ENCODE results near the gene SCO2.
"Not testable (repeated sequence)": the region's sequence is repeated elsewhere in the genome, so short reads cannot be mapped to it uniquely, and the experiment has no call there.

Gene SCO2

DNA sequence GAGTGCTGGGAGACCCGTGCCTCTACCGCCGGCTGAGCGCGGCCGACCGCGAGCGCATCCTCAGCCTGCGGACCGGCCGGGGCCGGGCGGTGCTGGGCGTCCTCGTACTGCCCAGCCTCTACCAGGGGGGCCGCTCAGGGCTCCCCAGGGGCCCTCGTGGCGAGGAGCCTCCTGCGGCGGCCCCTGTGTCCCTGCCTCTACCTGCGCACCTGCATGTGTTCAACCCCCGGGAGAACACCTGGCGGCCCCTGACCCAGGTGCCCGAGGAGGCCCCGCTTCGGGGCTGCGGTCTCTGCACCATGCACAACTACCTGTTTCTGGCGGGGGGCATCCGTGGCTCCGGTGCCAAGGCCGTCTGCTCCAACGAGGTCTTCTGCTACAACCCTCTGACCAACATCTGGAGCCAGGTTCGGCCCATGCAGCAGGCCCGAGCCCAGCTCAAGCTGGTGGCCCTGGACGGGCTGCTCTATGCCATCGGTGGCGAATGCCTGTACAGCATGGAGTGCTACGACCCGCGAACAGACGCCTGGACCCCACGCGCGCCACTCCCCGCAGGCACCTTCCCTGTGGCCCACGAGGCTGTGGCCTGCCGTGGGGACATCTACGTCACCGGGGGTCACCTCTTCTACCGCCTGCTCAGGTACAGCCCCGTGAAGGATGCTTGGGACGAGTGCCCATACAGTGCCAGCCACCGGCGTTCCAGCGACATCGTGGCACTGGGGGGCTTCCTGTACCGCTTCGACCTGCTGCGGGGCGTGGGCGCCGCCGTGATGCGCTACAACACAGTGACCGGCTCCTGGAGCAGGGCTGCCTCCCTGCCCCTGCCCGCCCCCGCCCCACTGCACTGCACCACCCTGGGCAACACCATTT is 23.8 kb upstream of the SCO2 start:
- no peak for DNase-seq

DNA sequence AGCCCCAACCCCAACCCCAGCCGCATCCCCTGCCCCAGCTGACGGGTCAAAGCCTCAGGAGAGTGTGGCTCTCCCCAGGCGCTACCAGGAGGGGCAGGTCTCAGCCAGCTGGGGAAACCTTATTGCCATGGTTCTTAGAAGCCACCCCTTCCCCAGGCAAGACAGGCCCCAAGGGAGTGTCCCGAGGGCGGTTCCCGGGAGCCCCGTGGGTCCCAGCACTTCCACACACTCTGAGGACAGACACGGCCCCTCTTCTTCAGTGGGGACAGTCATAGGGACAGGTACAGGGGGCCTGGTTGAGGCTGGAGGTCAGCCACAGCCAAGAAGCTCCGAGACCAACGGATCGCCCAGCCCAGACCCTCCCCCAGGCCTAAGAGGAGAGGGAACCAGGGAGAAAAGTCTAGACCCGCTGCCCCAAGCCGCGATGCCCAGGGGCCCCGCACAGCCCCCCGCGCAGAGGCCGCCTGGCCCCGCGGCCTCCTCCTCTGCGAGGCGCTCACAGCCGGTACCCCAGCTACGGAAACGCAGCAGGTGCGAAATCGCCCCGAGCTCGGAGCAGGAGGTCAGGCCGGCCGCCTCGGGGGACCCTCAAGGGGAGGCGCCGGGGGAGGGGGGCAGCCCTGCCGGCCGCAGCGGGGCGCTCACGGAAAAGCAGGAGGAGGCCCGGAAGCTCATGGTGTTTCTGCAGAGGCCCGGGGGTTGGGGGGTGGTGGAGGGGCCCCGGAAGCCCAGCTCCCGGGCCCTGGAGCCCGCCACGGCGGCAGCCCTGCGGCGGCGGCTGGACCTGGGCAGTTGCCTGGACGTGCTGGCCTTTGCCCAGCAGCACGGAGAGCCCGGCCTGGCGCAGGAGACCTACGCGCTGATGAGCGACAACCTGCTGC is 22.9 kb upstream of the SCO2 start:
- DNase-seq, result peak; percentile 55

DNA sequence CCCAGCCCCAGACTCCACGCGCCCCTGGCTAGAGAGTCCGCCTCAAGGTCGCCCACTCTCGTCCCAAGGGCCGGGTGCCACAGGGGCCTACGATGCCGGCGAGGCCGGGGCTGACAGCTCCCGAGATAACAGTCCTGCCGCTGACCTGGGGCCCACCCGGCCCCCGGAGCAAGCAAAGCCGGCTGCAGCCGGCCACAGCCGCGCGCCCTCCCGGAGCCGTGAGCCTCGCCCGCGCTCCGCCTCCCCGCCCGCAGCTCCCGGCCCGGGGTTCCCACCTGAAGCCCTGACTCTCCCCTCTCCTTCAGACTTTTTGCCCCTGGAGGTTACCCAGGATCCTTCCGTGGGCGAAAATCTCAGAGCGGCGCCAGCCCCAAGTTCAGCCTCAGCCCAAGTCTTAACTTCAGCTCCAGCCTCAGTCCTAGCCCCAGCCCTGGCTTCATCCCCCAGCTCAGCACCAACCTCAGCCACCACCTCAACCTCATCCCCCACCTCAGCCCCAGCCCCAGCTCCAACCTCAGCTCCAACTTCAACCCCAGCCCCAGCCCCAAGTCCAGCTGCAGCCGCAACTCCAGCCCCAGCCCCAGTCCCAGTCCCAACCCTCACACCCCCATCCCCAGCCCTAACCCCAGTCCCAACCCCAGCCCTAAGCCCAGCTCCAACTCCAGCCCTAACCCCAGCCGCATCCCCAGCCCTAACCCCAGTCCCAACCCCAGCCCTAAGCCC is 22.0 kb upstream of the SCO2 start:
- DNase-seq, result no peak

DNA sequence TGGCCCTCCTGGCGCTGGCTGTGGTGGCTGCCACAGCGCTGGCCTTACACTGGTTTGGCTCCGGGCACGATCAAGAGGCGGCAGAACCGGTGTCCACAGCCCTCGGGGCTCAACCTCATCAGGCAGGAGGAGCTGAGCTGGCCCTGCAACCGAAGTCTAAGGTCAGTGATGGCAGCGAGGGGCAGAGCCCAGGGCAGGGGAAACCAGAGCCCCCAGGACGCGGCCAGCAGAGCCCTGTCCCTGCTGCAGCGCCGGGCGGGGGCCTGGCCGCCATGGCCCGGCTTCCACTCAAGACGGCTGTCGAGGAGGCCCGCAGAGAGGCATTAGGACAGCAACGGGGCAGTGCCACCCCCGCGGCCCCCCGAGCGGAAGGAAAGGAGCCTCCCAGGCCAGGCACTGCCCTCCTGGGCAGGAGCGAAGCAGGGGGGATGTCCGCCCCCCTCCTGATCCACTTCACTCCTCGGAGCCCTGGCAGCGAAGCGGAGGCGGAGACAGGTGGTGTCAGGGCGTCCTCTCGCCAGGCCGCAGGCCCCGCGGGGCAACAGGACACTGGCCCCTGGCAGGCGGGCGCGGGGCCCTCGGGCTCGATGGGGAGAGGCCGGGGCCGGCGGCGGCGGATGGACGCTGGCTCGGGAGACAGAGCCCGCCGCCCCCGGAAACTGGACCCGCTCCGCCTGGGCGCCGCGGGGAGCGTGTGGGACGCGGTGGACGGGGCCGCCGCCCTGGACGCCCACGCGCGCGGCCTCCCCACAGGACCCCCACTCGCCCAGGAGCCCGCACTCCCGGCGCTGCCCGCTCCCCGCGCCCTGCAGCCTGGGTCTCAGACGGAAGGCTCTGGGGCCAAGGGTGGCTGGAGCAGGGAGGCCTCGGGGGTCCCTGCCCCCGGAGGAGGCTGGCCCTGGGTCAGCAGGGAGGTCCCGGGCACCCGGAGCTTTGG is 21.2 kb upstream of the SCO2 start:
- DNase-seq, result no peak

GRCh38 chr22:50545522-50546325 is 20.3 kb upstream of the SCO2 start, which contains the start of gene KLHDC7B:
Gene KLHDC7B (plus strand): TSS chr22:50545899. CDS start chr22:50546244, 345 bp downstream.
- peak; percentile 65 for DNase-seq

DNA sequence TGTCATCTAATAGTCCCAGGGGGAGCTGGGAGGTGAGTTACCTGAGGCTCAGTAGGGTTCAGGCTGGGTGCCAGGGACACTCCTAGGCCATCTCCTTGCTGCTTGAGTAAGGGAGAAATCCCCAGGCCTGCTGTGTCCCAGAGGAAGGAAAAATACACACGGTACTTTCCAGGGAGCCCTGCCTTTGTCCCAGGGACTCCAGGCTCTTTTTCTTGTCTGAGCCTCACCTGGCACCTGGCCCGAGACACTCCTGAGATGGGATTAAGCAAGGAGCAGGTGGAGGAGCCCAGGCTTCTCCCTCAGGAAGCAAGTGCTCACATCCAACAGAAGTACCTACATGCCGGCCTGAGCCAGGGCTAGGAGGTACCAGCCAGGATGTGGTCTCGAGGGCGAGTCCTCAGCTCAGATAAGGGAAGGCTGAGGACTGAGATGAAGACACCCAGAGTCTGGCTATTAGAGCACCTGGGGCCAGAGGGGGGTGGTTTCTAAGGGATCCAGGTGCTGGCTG is 19.4 kb upstream of the SCO2 start:
- DNase-seq, result peak; percentile 67

- peak; percentile 93 for DNase-seq
Observed at GRCh38 chr22:50544078-50544745, 18.8 kb upstream of the SCO2 start.

DNA sequence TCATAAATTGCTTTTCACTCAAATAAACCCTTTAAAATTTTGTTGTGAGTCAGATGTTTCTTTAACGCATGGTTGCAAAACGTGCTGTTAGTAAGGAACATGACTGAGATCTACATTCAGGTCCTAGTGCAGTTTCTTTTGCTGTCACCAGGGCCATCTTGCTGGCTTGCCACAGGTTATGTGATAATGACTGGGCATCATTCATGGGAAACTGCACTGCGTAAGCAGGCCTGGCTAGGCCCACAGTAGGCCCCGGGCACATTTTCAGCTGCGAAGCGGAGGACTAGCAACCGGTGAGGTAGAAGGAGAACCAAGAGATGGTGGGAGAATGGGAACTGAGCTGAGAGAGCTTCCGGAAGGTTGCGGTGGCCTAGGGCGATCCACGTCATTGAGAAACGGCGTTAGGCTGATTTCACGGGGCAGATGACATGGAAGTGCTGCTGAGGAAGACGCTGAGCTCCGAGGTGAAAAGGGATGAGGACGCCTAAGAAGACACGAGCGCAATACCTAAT is 17.1 kb upstream of the SCO2 start:
- peak; percentile 85 for DNase-seq

- peak; percentile 91 for DNase-seq
Observed at GRCh38 chr22:50541667-50542026, 16.2 kb upstream of the SCO2 start.

GRCh38 chr22:50540381-50540780 is 15.0 kb upstream of the SCO2 start:
- no peak for DNase-seq

- DNase-seq, result no peak
Observed at GRCh38 chr22:50537765-50538164, 12.4 kb upstream of the SCO2 start.

DNA sequence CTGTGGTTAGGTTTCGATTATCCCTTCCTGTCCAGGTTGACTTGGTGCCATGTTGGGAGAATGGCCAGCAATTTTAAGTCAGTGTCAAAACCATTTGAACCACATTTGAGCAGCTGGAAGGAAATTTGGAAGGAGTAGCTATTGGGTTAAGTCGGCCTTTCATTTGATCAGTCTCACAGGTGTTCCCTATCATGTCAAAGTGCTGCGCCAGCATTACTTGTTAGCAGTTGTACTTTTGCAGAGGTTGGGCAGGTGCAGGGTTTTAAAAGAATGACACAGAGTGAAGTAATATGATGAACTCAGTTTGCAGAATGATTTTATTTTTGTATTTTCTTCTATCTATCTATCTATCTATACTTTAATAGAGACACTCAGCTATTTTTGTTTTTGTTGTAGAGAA is 10.8 kb upstream of the SCO2 start:
- DNase-seq, result no peak

- no peak for DNase-seq
Observed at GRCh38 chr22:50535113-50535512, 9.7 kb upstream of the SCO2 start.

GRCh38 chr22:50533856-50534711 is 8.7 kb upstream of the SCO2 start:
- DNase-seq, result not testable (repeated sequence)

- DNase-seq, result no peak
Observed at GRCh38 chr22:50532824-50533796, 7.7 kb upstream of the SCO2 start.

DNA sequence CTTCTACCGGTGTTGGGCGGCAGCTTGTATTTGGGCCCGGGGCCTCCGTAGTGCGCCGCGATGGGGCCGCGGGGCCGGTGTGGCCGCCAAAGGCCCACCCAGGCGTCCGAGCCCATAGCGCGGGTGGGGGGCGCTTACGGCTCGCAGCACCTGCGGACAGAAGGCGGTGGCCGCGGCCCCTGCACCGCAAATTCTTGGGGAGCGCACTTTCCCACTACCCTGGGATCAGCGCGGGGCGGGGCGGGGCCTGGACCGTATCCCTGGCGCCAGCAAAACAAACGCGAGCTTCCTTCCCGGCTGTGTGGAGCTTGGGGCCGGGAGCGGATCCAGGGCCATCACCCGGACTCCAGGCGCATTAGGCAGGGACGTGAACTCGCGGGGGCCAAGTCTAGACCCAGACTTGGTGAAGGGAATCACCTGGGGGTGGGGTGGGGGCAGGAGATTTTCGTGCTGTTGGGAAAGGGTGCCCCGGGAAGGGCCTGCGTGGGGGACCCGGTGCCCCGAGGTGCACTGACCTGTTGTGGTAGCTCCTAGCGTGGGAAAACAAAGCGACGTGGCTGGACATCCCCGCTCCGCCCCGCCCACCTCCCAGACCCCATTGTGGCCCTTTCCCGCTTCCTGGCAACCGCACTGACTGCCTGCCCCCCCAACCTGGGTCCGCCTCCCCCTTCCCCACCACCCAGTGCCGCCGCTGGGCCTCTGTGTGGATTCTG is 6.7 kb upstream of the SCO2 start:
- DNase-seq, result peak; percentile 36

GRCh38 chr22:50531546-50531961 is 6.2 kb upstream of the SCO2 start:
- DNase-seq, result peak; percentile 84

Measured in activated CD4-positive, alpha-beta T cell treated with anti-CD3 and anti-CD28 coated beads, Interleukin-2, Interleukin-6, amounts not matched to agents 100 ng/mL and 50 ng/mL, durations not matched to agents 16 hours and 8 hours (primary cell).